ENCODE data around the gene BCAM.

- TF ChIP-seq CTCF (IDR thresholded peaks at IDR 0.05; ENCODE audit: low read length): no peak
- TF ChIP-seq EZH2 (IDR thresholded peaks at IDR 0.05; ENCODE audit: borderline replicate concordance, low read length): no peak
These were observed 1.7 kb upstream of the BCAM start for GRCh38 chr19:44807162-44807561.
